Astrocyte (in vitro differentiated cells and primary cell): ENCODE data around the gene GHSR.

Experiments used
- EZH2 ChIP-seq: IDR thresholded peaks from 2 replicates; pipeline ENCODE4 v1.6.1; 2012; ENCODE audit warnings: mild to moderate bottlenecking, low read length, inconsistent platforms; ENCODE audit not compliant: insufficient read depth
- TF ChIP-seq, protein P1 (sequence below): IDR thresholded peaks from 2 replicates; pipeline ENCODE4 v1.5.1; 2011; ENCODE audit warnings: low read depth, mild to moderate bottlenecking, inconsistent platforms, low read length, moderate library complexity; ENCODE audit not compliant: insufficient read depth

DNA sequence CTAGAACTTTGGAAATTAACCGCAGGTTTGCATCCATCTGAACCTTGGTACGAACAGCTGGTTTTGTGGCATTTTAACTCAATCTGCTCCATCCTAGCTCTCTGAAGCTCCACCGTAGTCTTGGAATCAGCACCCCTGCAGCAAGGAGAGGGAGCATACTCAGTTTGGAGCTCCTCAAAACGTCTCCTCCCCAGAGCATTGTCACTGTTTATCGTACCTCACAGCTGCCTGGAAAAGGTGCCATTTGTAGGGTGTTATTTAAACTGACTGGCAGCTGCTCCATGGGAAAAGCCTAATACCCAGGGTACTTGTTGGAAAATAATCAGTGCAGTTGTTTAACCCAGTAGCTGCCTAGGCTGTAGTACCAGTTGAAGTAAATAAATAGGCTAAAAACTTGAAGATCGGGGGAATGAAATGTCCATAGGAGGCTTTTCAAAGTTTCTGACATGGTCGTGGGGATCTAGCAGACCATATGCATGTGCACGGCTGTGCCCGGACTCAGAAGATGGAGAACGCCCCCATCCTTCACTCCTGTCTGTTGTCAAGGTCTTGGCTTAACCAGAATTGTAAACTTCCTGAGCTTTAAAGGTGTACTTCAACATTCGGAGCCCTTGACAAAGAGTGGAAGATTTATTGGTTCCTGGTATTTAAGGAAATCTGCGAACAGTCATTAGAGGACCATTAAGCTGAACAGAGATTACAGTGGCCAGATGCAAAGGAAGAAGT is 43.9 kb downstream of the GHSR start:
- TF ChIP-seq, protein P1, sequence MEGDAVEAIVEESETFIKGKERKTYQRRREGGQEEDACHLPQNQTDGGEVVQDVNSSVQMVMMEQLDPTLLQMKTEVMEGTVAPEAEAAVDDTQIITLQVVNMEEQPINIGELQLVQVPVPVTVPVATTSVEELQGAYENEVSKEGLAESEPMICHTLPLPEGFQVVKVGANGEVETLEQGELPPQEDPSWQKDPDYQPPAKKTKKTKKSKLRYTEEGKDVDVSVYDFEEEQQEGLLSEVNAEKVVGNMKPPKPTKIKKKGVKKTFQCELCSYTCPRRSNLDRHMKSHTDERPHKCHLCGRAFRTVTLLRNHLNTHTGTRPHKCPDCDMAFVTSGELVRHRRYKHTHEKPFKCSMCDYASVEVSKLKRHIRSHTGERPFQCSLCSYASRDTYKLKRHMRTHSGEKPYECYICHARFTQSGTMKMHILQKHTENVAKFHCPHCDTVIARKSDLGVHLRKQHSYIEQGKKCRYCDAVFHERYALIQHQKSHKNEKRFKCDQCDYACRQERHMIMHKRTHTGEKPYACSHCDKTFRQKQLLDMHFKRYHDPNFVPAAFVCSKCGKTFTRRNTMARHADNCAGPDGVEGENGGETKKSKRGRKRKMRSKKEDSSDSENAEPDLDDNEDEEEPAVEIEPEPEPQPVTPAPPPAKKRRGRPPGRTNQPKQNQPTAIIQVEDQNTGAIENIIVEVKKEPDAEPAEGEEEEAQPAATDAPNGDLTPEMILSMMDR = no peak
- no peak for TF ChIP-seq EZH2
